Esophagus squamous epithelium (tissue), 4 donors: ENCODE data around the gene SEMA4D.

Source experiments
- POLR2A ChIP-seq, 4 donors: fragments of 450-650 bp; IDR thresholded peaks; one replicate each; pipeline ENCODE4 v1.6.1; 2017; ENCODE audit warnings: antibody characterized with exemption in 4 of 4, mild to moderate bottlenecking in 4 of 4, moderate library complexity in 3 of 4
- TF ChIP-seq, protein P1 (sequence below), 6 experiments: fragments of 450-650 bp in 4 of 6; fragments of 200-600 bp in 2 of 6; sonication (generic) in 2 of 6; IDR thresholded peaks; one replicate each; pipeline ENCODE4 v1.5.1; 2016 to 2019; ENCODE audit warnings: antibody characterized with exemption in 6 of 6, mild to moderate bottlenecking in 4 of 6, moderate library complexity in 4 of 6

DNA sequence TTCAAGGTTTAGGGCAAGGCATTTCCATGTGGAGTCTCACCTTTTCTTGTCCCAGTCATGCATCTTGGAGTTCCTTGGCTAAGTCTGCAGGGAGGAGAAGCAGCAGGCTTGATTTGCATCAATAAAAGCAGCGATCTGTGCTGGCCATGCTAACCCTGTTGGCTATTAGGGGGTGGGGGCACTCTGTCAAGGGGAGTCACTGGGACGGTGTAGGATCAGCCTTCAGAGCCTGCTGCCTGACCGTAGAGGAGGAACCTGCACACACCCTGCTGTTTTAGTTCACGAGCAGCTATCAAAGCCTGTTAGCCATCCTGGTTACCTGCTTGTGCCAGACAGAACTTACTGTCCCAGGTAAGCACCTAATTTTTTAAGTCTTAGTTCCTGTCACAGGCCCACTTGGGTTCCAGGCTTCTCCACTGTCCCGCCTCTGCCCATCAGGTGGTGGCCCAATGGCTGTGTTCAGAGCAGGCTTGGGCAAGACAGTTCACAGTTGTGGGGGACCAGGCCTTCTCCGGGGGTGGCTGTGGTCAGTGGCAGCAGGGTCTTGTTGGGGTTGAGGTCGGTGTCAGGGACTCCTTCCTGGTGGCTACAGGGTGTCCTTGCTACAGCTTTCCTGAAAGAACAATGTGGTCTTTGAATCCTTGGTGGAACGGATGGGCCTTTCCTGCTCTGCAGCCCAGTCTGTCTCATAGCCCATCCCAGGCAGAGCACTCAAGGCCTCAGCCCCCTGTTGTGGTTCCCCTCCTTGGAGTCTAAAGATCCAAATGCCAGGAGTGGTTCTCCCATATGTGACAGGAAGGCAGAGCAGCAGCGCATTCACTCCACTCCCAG is 135.9 kb downstream of the SEMA4D start:
- no peak for TF ChIP-seq POLR2A (IDR thresholded peaks at IDR 0.05)
- TF ChIP-seq, protein P1, sequence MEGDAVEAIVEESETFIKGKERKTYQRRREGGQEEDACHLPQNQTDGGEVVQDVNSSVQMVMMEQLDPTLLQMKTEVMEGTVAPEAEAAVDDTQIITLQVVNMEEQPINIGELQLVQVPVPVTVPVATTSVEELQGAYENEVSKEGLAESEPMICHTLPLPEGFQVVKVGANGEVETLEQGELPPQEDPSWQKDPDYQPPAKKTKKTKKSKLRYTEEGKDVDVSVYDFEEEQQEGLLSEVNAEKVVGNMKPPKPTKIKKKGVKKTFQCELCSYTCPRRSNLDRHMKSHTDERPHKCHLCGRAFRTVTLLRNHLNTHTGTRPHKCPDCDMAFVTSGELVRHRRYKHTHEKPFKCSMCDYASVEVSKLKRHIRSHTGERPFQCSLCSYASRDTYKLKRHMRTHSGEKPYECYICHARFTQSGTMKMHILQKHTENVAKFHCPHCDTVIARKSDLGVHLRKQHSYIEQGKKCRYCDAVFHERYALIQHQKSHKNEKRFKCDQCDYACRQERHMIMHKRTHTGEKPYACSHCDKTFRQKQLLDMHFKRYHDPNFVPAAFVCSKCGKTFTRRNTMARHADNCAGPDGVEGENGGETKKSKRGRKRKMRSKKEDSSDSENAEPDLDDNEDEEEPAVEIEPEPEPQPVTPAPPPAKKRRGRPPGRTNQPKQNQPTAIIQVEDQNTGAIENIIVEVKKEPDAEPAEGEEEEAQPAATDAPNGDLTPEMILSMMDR (IDR thresholded peaks at IDR 0.05) = no peak
